ENCODE data around the gene PADI1.
"Not testable (repeated sequence)": the region's sequence is repeated elsewhere in the genome, so short reads cannot be mapped to it uniquely, and the experiment has no call there.

The PADI1 gene

GRCh38 chr1:17241780-17242074, 36.8 kb downstream of the PADI1 start:
- not testable (repeated sequence) for DNase-seq (ENCODE audit: low spot score)

- DNase-seq (ENCODE audit: low spot score): no peak
Observed at GRCh38 chr1:17243274-17243673, 38.3 kb downstream of the PADI1 start.

GRCh38 chr1:17244821-17245740, 40.2 kb downstream of the PADI1 start:
- DNase-seq (ENCODE audit: low spot score): no peak

- DNase-seq (ENCODE audit: low spot score): no peak
Observed at GRCh38 chr1:17245816-17246325, 40.9 kb downstream of the PADI1 start.

- DNase-seq (ENCODE audit: low spot score): no peak
Observed at GRCh38 chr1:17246971-17247370, 42.0 kb downstream of the PADI1 start.

GRCh38 chr1:17248781-17249180, 43.9 kb downstream of the PADI1 start, which contains the start of gene PADI3:
TSS of gene PADI3 (plus strand) at chr1:17249098. CDS start at chr1:17249138, 40 bp downstream.
- no peak for DNase-seq (ENCODE audit: low spot score)

GRCh38 chr1:17250601-17251000, 45.7 kb downstream of the PADI1 start:
- peak; percentile 34 for DNase-seq (ENCODE audit: low spot score)

- no peak for DNase-seq (ENCODE audit: low spot score)
Observed at GRCh38 chr1:17251246-17251645, 46.3 kb downstream of the PADI1 start.

GRCh38 chr1:17251701-17252376, 46.9 kb downstream of the PADI1 start:
- DNase-seq (ENCODE audit: low spot score): no peak

GRCh38 chr1:17255336-17255735, 50.4 kb downstream of the PADI1 start:
- no peak for DNase-seq (ENCODE audit: low spot score)

- no peak for DNase-seq (ENCODE audit: low spot score)
Observed at GRCh38 chr1:17258116-17258757, 53.3 kb downstream of the PADI1 start.

- DNase-seq (ENCODE audit: low spot score): no peak
Observed at GRCh38 chr1:17258758-17259130, 53.8 kb downstream of the PADI1 start.

GRCh38 chr1:17259233-17259873, 54.4 kb downstream of the PADI1 start:
- DNase-seq (ENCODE audit: low spot score): no peak

- DNase-seq (ENCODE audit: low spot score): no peak
Observed at GRCh38 chr1:17260264-17260663, 55.3 kb downstream of the PADI1 start.

GRCh38 chr1:17260738-17261137, 55.8 kb downstream of the PADI1 start:
- no peak for DNase-seq (ENCODE audit: low spot score)

- no peak for DNase-seq (ENCODE audit: low spot score)
Observed at GRCh38 chr1:17263936-17264335, 59.0 kb downstream of the PADI1 start.

- DNase-seq (ENCODE audit: low spot score): no peak
Observed at GRCh38 chr1:17264470-17264869, 59.5 kb downstream of the PADI1 start.

GRCh38 chr1:17265162-17265561, 60.2 kb downstream of the PADI1 start:
- no peak for DNase-seq (ENCODE audit: low spot score)

GRCh38 chr1:17265950-17266349, 61.0 kb downstream of the PADI1 start:
- no peak for DNase-seq (ENCODE audit: low spot score)

GRCh38 chr1:17270891-17271765, 66.2 kb downstream of the PADI1 start:
- no peak for DNase-seq (ENCODE audit: low spot score)

- DNase-seq (ENCODE audit: low spot score): no peak
Observed at GRCh38 chr1:17272066-17272465, 67.1 kb downstream of the PADI1 start.

Measured in COLO829 (cell line).